Measurements from ENCODE around the gene PANX2.

PANX2 gene

GRCh38 chr22:50221410-50222300, 51.1 kb downstream of the PANX2 start:
- FAIRE-seq (no peak), DNase-seq (ENCODE audit: extremely low spot score, insufficient read length, low read depth) (no peak)

GRCh38 chr22:50222508-50222907, 52.0 kb downstream of the PANX2 start:
- FAIRE-seq, result no peak

GRCh38 chr22:50224071-50224470, 53.5 kb downstream of the PANX2 start:
- DNase-seq (ENCODE audit: extremely low spot score, insufficient read length, low read depth) (no peak), FAIRE-seq (no peak)

More at GRCh38 chr22:50222508-50222907, 52.0 kb downstream of the PANX2 start:
- DNase-seq (ENCODE audit: extremely low spot score, insufficient read length, low read depth), result no peak

- DNase-seq (ENCODE audit: extremely low spot score, insufficient read length, low read depth) (no peak), FAIRE-seq (no peak)
These were observed 54.9 kb downstream of the PANX2 start for GRCh38 chr22:50225200-50225969.

GRCh38 chr22:50226063-50226874, 55.7 kb downstream of the PANX2 start:
- DNase-seq (ENCODE audit: extremely low spot score, insufficient read length, low read depth) (no peak), FAIRE-seq (no peak)

- FAIRE-seq, result no peak
- DNase-seq (ENCODE audit: extremely low spot score, insufficient read length, low read depth), result no peak
These were observed 56.3 kb downstream of the PANX2 start for GRCh38 chr22:50226875-50227165.

GRCh38 chr22:50227579-50228215, 57.2 kb downstream of the PANX2 start:
- FAIRE-seq, result no peak
- no peak for DNase-seq (ENCODE audit: extremely low spot score, insufficient read length, low read depth)

- FAIRE-seq, result no peak
- DNase-seq (ENCODE audit: extremely low spot score, insufficient read length, low read depth), result no peak
These were observed 57.8 kb downstream of the PANX2 start for GRCh38 chr22:50228366-50228765.

- no peak for FAIRE-seq
- DNase-seq (ENCODE audit: extremely low spot score, insufficient read length, low read depth), result no peak
These were observed 58.8 kb downstream of the PANX2 start for GRCh38 chr22:50229370-50229769.

Data from GM18507 (cell line).